GM18870 (cell line): ENCODE measurements around the gene DNM3.
A peak's percentile ranks its signal among the peaks of the same experiment; 100 is the strongest.

Experiments used
- ATAC-seq: cut with Tn5 transposase; IDR thresholded peaks from one replicate; pipeline ENCODE4 v1.9.1; 2021; ENCODE audit warnings: moderate library complexity; ENCODE audit not compliant: unreplicated experiment

DNM3 gene

GRCh38 chr1:172442843-172443565 is 601.7 kb downstream of the DNM3 start:
- no peak for ATAC-seq

- peak; percentile 92 for ATAC-seq
These were observed 602.6 kb downstream of the DNM3 start, which contains the start of gene PIGC for GRCh38 chr1:172443666-172444453. TSS of gene PIGC (minus strand) at chr1:172444069. CDS start at chr1:172442622, 1,447 bp downstream.

GRCh38 chr1:172446547-172446946 is 605.2 kb downstream of the DNM3 start:
- no peak for ATAC-seq

GRCh38 chr1:172447641-172448040 is 606.3 kb downstream of the DNM3 start:
- ATAC-seq, result no peak

- no peak for ATAC-seq
These were observed 607.8 kb downstream of the DNM3 start for GRCh38 chr1:172448995-172449584.

GRCh38 chr1:172449585-172450523 is 608.6 kb downstream of the DNM3 start:
- no peak for ATAC-seq

- ATAC-seq, result no peak
These were observed 609.2 kb downstream of the DNM3 start for GRCh38 chr1:172450524-172450885.

- ATAC-seq, result no peak
These were observed 609.7 kb downstream of the DNM3 start for GRCh38 chr1:172451002-172451443.

GRCh38 chr1:172452536-172453152 is 611.3 kb downstream of the DNM3 start:
- ATAC-seq, result no peak

- no peak for ATAC-seq
These were observed 611.9 kb downstream of the DNM3 start for GRCh38 chr1:172453153-172453545.

- no peak for ATAC-seq
These were observed 612.3 kb downstream of the DNM3 start for GRCh38 chr1:172453607-172454006.

- ATAC-seq, result no peak
These were observed 614.2 kb downstream of the DNM3 start for GRCh38 chr1:172455451-172455850.

GRCh38 chr1:172456344-172456769 is 615.1 kb downstream of the DNM3 start:
- ATAC-seq, result no peak

GRCh38 chr1:172457479-172458130 is 616.3 kb downstream of the DNM3 start:
- no peak for ATAC-seq

- ATAC-seq, result no peak
These were observed 618.9 kb downstream of the DNM3 start for GRCh38 chr1:172460177-172460576.

- no peak for ATAC-seq
These were observed 619.6 kb downstream of the DNM3 start for GRCh38 chr1:172460887-172461315.
